NCI-H1930 (cell line): ENCODE data around the gene WASF2.
"Not testable (repeated sequence)": the region's sequence is repeated elsewhere in the genome, so short reads cannot be mapped to it uniquely, and the experiment has no call there.

Source experiments
- DNase-seq, 2 experiments: peaks; one replicate each; lab custom pipeline; 2025; lab: John Stamatoyannopoulos, UW

WASF2 gene

GRCh38 chr1:27521861-27522431 is 32.0 kb upstream of the WASF2 start:
- DNase-seq = no peak

- no peak for DNase-seq
Measured at GRCh38 chr1:27521336-27521831, 31.4 kb upstream of the WASF2 start.

- DNase-seq = no peak
Measured at GRCh38 chr1:27520651-27521050, 30.7 kb upstream of the WASF2 start.

DNA sequence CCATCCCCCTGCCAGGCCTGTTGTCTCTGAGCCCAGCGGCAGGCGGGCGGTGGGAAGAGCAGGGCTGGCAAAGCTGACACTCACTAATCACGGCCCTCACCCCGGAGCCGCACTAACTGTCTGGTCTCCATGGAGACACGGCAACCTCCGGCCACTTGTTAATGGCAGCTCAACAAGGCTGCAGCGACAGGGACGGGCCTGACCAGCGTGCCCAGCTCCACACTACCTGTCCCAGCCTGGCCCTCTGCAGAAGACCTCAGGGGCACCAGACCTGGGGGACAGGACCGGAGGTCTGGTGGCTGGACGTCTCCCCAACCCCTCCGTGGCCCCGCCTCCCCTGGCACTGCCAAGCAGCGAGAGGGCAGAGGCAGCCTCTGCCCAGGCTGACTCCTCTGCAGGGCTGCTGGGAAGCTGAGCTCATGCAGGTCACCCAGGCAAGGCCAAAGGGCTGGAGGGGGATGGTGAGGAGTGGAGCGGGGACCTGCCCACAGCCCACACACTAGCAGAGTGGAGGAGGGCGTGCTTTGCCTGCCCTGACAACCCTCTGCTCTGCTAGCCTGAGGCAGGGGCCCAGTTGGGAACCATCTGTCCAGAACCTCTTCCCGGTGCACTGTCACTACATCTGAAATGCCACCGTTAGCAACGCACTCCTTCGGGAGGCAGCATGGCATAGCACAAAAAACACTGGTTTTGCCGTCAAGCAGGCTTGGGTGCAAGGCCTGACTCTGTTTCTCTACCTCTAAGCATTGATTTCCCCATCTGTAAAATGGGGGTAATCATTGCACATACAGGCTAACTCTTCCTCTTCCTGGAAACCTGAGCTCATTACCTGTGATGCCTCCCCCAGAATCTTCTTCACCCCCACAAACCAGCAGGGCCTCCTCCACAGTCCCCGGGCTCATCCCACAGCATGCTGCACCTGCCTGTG is 29.6 kb upstream of the WASF2 start:
- DNase-seq = no peak

GRCh38 chr1:27518808-27519207 is 28.8 kb upstream of the WASF2 start:
- DNase-seq = no peak

DNA sequence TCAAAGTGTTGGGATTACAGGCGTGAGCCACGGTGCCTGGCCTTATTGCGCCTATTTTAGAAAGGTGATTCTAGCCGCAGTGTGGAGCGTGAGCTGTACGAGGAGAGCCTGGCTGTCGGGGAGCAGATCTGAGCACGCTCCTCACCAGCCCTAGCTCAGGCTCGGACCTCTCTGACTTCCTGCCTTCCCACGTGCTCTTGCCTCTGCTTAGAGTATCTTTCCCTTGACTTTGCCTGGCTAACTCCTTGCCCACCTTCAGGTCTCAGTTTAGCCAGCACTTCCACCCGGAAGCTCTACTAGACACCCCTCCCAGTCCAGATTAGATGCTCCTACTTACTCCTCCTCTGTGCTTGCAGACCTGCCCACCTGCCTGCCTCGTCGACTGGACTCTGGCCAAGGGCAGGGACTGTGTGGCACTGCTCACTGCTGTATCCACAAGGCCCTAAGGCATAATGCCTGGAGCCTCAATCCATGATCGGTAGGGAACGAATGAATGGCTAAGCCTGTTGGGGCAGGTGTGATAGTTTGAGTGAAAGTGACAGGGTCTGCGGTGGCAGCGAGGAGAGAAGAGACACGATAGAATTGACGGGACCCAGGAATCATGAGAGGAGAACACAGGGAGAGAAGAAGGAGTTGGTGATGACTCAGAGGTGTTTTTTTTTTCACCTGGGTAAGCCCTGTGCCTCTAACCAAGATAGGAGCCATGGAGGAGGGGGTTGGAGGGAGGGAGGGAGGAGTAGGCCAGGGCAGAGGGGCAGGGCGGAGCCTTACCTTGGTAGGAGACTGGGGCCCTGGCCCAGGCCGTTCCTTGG is 28.1 kb upstream of the WASF2 start:
- no peak for DNase-seq

GRCh38 chr1:27517301-27517700 is 27.3 kb upstream of the WASF2 start:
- DNase-seq = no peak

- no peak for DNase-seq
Measured at GRCh38 chr1:27515626-27516025, 25.7 kb upstream of the WASF2 start.

- no peak for DNase-seq
Measured at GRCh38 chr1:27513958-27514357, 24.0 kb upstream of the WASF2 start.

DNA sequence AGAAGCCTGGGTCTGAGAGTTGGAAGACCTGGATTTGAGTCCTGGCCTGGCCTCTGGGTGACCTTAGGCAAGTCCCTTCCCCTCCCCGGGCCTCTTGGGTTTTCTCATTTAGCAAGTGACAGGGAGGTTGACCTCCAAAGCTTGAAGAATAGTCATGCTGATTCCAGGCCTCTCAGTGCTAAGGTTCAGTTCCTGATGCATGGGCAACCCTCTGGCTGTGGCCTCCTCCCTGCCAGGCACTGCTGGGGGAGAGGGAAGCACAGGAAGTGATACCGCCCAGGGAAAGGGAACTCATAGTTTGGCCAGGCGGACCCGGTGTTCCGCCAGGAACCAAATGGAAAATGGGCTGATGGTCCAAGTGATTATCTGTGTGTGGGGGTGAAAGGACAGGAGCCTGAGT is 23.6 kb upstream of the WASF2 start:
- DNase-seq = no peak

DNA sequence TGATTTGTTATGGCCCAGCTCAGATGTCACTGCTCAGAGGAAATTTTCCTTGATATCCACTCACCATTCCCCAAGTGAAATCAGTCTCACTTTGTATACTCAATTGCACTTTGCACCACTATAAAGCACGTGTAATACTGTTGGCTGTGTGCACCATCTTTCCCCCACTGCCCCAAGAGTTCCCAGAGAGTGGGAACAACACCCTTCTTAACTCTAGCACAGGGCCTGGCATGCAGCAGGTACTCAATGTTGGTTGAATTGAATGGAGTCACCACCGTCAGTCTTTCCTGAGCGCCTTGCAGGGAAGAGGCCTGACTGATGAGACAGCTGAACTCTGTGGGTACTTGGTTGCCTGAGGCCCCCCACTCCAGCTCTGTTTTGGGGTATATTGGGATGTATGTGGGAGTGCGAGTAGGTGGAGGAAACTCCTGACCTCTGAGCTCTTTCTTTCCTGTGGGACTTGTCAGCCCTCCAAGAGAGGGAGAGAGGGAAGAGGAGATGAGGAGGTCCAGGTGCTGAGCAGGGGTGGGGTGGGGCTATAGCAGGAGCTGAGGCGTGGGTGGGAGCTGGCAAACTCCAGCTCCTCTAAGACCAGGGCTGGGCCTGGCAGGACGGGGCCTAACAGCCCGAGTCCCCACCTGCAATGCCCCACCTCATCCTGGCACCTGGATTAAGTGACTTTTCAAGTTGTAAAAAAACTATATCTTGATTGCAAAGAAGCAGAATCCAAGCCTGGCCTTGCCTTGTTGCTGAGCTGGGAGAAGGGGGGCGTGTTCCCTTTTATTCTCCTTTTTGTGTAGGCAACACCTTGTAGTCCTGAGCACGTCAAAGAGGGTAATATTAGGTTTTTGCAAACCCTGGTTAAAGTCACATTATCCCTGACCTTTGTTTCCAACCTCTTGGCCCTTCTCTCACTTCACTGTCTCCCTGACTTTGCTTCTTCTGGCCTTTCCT is 19.4 kb upstream of the WASF2 start:
- DNase-seq = no peak

DNA sequence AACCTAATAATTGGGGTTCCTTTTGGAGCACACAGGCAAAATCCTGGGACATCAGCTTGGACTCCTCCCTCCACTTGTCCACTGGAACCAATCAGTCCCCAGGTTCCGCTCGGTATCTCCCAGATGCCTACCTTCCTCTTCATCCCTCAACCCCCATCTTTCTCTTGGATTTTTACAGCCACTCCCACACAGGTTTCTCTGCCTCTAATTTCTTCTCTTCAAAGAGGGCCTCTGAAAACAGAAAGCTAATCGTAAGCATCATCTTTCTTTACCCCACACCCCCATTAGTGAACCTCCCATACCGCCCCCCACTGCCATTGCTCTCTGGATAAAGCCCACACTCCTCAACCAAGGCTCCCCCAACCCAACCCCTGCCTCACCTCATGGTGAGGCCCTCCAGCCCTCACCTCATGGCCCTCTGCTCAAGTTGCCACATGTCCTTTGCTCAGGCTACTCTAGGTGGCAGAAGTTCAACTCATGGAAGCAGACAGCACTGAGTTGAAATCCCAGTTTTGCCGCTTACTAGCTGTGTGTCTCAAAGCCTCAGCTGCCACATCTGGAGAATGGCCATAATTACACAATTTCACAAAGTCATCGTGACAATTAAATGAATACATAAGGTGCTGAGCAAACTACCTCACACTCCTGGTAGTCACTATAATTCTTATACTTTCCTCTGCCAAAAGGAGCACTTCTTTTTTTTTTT is 18.1 kb upstream of the WASF2 start:
- no peak for DNase-seq

- no peak for DNase-seq
Measured at GRCh38 chr1:27506703-27507102, 16.7 kb upstream of the WASF2 start.

GRCh38 chr1:27505420-27505680 is 15.4 kb upstream of the WASF2 start:
- DNase-seq = no peak

DNA sequence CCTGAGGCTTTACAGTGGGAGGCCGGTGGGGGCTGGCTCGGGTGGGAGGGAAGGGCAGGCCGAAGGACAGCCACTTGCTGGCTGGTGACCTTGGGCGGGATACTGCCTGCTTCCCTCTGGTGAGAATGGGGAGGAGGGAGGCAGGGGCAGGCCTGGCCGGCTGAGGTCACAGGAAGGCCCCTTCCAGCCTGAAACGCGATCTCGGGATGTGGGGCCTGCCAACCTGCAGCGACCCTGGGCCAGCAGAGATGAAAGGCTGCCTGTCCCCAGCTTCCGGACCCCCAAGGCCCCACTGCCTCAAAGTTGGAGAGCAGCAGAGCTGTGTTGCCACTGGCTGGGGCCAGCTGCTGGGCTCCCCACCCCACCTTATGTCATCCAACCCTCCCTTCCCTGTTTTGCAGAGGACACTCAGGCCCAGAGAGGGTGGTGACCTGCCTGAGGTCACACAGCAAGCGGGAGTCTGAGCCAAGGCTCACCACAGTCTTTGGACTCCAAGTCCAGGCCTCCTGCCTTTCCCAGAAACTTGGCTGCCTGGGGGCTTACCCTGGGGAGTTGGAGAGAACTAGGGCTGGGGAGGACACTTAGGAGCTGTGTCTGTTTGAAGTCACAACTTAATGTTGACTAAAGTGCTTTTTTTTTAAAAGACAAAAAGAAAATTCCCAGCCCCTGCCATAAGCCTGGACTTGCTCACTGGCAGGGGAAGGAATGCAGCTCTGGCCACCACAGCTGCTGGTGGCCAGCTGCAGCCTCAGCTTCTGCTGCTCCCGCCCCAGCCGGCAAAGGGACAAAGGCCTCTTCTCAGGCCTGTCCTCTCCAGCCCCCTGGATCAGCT is 14.8 kb upstream of the WASF2 start:
- no peak for DNase-seq

- no peak for DNase-seq
Measured at GRCh38 chr1:27503844-27504587, 14.0 kb upstream of the WASF2 start.

DNA sequence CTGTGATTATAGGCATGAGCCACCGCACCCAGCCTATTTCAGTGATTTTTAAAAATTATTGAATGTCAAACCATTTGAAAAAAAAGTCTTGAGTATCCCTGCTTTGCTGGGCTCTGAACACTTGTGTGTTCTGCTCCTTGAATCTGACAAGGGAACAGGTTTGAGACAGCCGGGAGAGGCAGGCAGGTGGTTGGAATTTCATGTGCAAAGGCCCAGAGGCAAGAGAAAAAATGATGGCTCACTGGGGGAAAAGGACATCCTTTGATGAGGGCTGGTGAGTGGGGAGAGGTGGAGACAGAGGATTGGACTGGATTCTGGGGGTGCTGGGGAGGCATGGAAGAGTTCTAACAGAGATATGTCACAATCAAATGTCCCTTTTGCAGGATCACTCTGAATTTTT is 13.1 kb upstream of the WASF2 start:
- no peak for DNase-seq

- not testable (repeated sequence) for DNase-seq
Measured at GRCh38 chr1:27501159-27501558, 11.2 kb upstream of the WASF2 start.

GRCh38 chr1:27499142-27499541 is 9.2 kb upstream of the WASF2 start:
- DNase-seq = no peak
